LNCAP (cell line): ENCODE results near the gene KCNQ1OT1.

ENCODE experiments used
- TF ChIP-seq, protein P1 (sequence below): fragments of 450-650 bp; IDR thresholded peaks from 2 replicates; pipeline ENCODE4 v1.5.1; 2017; ENCODE audit warnings: mild to moderate bottlenecking

Gene KCNQ1OT1

DNA sequence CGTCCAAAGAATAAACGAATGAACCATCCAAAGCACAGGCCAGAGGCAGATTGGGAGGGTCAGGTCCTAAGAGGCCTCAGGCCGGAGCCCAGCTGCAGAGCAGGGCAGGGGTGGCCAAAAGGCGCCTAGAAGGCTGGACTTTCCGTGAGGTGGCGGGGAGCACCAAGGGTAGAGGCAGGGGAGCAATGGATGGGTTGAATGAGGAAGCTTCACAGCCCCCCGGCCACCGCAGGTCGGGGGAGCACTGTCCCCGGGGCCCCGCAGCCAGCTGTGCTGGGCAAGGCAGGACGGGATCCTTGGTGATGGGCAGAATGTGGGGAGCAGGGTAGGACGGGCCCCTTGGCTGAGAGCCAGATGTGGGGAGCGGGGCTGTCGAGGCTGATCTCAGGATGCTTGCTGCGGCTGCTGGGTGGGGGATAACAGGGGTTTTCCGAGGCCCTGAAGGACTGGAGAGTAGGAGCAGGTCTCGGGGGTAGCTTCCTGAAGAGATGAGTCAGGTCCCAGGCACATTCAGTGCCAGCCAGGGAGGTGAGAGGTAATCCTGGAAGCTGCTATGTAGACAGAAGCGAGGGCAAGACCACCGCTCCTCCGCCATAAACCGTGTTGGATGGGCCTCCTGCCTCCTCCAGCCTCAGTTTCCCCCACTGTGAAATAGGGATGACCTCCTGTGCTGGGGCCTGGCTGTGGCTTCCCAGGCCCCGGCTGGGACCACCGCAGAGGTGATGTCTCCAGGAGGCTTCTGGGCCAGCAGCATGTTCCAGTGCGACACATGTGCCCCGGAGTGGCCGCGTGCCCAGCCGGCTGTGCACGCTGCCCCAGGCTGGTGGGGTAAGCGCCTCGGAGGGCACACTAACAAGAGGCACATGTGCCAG is 34.6 kb upstream of the KCNQ1OT1 start:
- TF ChIP-seq, protein P1, sequence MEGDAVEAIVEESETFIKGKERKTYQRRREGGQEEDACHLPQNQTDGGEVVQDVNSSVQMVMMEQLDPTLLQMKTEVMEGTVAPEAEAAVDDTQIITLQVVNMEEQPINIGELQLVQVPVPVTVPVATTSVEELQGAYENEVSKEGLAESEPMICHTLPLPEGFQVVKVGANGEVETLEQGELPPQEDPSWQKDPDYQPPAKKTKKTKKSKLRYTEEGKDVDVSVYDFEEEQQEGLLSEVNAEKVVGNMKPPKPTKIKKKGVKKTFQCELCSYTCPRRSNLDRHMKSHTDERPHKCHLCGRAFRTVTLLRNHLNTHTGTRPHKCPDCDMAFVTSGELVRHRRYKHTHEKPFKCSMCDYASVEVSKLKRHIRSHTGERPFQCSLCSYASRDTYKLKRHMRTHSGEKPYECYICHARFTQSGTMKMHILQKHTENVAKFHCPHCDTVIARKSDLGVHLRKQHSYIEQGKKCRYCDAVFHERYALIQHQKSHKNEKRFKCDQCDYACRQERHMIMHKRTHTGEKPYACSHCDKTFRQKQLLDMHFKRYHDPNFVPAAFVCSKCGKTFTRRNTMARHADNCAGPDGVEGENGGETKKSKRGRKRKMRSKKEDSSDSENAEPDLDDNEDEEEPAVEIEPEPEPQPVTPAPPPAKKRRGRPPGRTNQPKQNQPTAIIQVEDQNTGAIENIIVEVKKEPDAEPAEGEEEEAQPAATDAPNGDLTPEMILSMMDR = no peak

DNA sequence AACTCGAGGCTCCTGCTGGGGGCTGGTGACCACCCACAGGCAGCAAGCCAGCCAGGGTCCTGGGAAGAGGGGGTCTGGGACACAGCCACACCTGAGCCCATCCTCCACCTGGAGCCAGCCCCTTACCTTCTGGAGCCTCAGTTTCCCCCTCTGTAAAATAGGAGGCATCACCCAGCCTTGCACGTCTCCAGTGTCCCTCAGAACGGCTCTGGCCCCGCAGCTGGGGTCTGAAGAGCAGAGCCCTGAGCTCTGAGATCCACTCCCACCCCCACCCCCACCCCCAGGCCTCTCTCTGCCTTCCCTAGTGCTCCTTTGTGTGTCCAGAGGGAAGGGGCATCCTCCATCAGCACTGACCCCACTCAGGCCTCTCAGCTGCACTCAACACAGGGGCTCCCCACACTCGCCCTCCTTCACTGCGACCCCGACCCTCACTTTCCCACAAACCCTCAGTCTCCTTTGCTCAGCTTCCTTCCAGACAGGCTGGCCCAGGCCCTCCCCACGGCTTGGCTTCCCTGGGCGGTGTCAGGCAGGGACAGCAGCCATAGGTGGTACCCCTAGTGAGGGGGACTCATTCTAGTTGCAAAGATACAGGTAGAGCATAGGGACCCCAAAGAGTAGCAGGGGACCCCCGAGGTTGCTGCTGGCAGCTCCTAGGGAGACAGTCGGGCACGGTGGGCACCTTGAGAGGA is 33.3 kb upstream of the KCNQ1OT1 start:
- TF ChIP-seq, protein P1 = no peak

DNA sequence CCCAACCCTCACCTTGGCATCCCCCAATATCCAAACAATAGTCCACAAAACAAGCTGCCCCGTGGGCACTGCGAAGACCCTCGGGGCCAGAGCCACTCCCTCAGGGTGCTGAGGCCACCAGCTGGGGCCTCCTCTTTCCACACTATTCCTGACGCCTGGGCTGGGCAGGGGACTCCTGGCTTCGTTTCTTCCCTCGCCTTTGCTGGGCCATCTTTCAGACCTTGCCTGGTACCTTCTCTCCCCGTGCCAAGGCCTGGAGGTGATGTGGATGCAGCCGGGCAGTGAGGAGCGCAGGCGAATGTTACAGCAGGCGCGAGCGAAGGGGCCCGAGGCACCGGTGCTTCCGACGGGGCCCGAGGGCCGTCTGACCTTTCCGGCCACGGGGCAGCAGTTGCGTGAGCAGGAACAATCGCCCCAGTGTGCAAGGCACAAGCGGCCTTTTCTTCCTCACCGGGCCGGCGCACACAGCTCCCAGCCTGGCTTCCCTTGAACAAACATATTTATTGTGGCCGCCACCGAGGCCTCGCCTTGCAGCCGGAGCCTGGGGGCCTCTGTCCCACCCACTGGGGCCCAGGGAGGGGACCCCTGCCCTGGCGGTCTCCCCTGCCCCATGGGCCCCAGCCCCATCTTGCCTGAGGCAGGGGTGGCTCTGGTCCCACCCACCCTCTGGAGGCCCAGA is 32.6 kb upstream of the KCNQ1OT1 start:
- TF ChIP-seq, protein P1 = no peak

DNA sequence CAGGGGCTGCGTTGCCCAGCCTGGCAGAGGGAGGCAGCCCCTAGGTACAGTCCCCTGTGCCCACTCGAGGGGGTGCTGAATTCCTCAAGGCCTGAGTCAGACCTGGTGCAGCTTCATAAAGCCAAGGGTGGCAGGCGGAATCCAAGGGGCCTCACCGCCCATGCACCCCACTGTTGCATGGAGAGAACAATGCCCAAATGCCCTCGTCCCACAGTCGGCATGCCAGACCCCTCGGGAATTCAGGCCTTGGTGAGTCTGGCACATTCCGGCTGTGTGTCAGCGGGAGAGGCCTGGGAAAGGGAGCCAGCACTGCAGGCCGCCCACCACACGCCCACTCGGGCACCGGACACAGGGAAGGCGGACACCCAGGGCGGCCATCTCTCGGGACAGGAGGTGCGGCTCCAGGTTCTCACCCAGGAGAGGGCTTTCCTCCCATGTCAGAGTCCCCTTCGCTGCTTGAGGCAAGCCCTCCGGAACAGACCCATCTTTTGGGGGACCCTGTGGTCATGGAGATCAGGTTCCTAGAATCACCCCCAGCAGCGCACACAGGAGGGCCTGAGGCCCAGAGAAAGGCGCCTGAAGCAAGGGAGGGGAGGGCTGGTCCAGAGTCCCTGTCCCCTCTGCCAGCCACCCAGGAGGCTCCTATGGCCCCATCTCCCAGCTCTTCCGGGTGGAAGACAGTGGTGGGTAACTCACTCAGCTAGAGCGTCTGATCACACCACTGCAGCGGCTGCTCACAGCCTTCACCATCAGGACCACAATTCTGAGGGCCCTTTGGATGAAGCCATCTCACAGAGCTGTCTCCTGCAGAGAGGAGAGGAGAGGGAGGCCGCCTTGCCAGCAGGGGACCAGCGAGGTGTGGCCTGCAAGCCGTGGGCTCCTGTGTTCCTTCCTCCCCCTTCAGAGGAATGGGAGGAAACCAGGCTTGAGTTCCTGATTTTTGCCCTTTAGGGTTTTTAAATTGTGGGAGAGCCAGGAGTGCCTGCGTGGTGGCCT is 31.6 kb upstream of the KCNQ1OT1 start:
- TF ChIP-seq, protein P1 = no peak

DNA sequence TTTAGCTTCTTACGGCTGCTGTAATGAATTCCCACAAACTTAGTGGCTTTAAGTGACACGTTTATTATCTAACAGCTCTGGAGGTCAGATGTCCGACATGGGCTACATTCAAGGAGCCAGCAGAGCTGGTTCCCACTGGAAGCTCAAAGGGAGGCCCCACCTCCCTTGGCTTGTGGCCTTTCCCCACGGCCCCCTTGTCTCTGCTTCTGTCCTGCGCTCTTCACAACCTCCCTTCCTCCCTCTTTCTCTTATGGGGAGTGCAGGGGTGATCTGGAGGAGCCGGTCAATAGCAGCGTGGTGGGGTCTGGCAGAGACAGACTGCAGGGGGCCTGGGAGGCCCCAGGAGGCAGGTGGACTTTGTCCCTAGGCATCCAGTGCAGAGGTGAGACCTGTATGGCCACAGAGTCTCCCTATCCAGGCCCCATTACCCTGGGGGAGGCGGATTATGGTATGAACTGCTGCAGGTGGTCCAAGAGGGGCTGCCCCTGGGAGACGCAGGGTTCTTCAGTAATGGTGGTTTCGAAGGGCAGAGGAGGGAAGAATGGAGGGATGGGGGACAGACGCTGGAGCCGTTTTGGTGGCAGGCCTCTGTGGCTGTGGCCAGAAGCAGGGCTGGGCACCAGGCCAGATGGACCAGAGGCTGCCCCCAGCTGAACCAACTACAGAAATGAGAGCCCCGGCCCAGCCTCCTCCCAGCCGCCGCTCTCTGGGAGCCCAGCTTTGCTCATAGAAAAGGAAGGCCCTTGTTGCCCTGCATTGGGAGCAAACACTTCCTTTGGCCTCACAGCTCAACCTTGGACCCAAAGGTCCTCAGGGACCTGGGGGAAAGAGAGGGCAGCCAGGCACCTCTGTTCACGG is 30.7 kb upstream of the KCNQ1OT1 start:
- TF ChIP-seq, protein P1 = no peak

DNA sequence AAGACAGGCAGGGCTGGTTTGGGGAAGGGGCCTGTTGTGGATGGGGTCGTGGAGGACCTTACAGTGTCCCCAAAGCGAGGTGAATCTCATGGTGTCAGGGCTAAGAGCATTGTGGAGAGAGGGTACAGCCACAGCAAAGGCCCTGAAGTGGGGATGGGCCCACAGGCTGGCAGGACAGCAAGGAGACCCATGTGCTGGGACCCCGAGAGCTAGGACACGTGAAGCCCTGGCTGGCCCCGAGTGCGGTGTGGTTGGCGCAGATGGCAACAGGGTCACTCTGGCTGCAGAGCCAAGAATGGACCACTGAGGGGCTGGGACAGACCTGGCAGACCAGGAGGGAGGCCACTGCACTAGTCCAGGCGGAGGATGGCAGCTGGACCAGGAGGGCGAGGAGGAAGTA is 30.0 kb upstream of the KCNQ1OT1 start:
- TF ChIP-seq, protein P1 = no peak
